Activated T-cell treated with anti-CD3 and anti-CD28 coated beads for 4 hours (primary cell): Measurements from ENCODE around the gene ZBTB32.

Source experiments
- DNase-seq: peaks from one replicate; pipeline ENCODE4 v3.0.0-alpha.2; 2020

ZBTB32 gene

GRCh38 chr19:35696835-35697234 is 7.5 kb upstream of the ZBTB32 start:
- no peak for DNase-seq

- DNase-seq = peak; percentile 87
Measured at GRCh38 chr19:35702223-35703012, 1.9 kb upstream of the ZBTB32 start.

GRCh38 chr19:35703343-35703742 is 1.0 kb upstream of the ZBTB32 start:
- no peak for DNase-seq

- DNase-seq = no peak
Measured at GRCh38 chr19:35708391-35708790, 4.0 kb downstream of the ZBTB32 start.

- peak; percentile 43 for DNase-seq
Measured at GRCh38 chr19:35710784-35711723, 6.7 kb downstream of the ZBTB32 start.

- DNase-seq = no peak
Measured at GRCh38 chr19:35712567-35713505, 8.5 kb downstream of the ZBTB32 start.

- no peak for DNase-seq
Measured at GRCh38 chr19:35713506-35713850, 9.1 kb downstream of the ZBTB32 start.

GRCh38 chr19:35713904-35714495 is 9.6 kb downstream of the ZBTB32 start:
- DNase-seq = no peak

GRCh38 chr19:35714601-35715354 is 10.4 kb downstream of the ZBTB32 start:
- no peak for DNase-seq

GRCh38 chr19:35715355-35715809 is 11.0 kb downstream of the ZBTB32 start:
- DNase-seq = no peak

GRCh38 chr19:35715981-35716800 is 11.8 kb downstream of the ZBTB32 start:
- DNase-seq = no peak

- DNase-seq = peak; percentile 91
Measured at GRCh38 chr19:35716801-35717664, 12.7 kb downstream of the ZBTB32 start.

- no peak for DNase-seq
Measured at GRCh38 chr19:35717665-35718344, 13.4 kb downstream of the ZBTB32 start, which contains the start of gene KMT2B. KMT2B (plus strand) TSS chr19:35718003; CDS start chr19:35718019, 16 bp downstream.

GRCh38 chr19:35718345-35719041 is 14.1 kb downstream of the ZBTB32 start:
- DNase-seq = peak; percentile 51

GRCh38 chr19:35719402-35720162 is 15.2 kb downstream of the ZBTB32 start:
- no peak for DNase-seq

GRCh38 chr19:35720163-35720524 is 15.8 kb downstream of the ZBTB32 start:
- no peak for DNase-seq

- DNase-seq = no peak
Measured at GRCh38 chr19:35720648-35721047, 16.3 kb downstream of the ZBTB32 start.
